ENCODE measurements around the gene DCAF11. TPM values are rescaled to one million over a fixed set of nuclear protein-coding genes. Genes with fewer than 3 reads are reported as not detected.

DCAF11 gene
- total RNA-seq, 1 donor from 2014 or later, result 30.7 TPM

DNA sequence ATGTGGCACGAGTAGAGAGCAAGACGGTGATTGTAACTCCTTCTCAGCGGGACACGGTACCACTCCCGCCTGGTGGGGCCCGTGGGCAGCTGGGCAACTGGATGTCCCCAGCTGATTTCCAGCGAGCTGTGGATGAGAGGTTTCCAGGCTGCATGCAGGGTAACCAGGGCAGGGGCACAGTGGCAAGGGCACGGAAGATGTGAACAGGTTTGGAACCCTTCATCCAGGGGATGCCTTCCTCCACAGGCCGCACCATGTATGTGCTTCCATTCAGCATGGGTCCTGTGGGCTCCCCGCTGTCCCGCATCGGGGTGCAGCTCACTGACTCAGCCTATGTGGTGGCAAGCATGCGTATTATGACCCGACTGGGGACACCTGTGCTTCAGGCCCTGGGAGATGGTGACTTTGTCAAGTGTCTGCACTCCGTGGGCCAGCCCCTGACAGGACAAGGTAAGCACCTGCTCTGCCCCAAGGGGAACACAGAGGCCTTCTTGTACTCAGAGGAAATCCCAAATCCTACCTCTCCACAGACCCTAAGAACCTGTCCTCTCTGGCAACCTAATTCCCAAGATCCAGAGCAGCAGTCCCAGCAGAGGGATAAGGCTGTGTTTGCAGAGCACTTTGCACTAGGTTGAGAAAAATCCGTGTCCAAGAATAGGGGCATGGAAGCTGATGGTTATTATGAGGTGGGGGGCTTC is 16.2 kb upstream of the DCAF11 start:
- Mint-ChIP-seq H3K27me3 (ENCODE audit: low read depth) (no peaks in the 10 kb centered on the region), H3K4me3 (ENCODE audit: unreplicated experiment) (peak overlapping the region; percentile 31), H3K9me3 (ENCODE audit: low read depth) (no peaks in the 10 kb centered on the region), H3K27ac (ENCODE audit: unreplicated experiment) (no peak overlapping the region), H3K4me1 (ENCODE audit: low read depth) (peaks cover 26% of the 10 kb centered on the region), H3K36me3 (ENCODE audit: low read depth) (peaks cover 26% of the 10 kb centered on the region)
- TF ChIP-seq, protein P1, sequence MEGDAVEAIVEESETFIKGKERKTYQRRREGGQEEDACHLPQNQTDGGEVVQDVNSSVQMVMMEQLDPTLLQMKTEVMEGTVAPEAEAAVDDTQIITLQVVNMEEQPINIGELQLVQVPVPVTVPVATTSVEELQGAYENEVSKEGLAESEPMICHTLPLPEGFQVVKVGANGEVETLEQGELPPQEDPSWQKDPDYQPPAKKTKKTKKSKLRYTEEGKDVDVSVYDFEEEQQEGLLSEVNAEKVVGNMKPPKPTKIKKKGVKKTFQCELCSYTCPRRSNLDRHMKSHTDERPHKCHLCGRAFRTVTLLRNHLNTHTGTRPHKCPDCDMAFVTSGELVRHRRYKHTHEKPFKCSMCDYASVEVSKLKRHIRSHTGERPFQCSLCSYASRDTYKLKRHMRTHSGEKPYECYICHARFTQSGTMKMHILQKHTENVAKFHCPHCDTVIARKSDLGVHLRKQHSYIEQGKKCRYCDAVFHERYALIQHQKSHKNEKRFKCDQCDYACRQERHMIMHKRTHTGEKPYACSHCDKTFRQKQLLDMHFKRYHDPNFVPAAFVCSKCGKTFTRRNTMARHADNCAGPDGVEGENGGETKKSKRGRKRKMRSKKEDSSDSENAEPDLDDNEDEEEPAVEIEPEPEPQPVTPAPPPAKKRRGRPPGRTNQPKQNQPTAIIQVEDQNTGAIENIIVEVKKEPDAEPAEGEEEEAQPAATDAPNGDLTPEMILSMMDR (IDR thresholded peaks at IDR 0.05), result no peak
- no peak for DNase-seq (ENCODE audit: low spot score)

DNA sequence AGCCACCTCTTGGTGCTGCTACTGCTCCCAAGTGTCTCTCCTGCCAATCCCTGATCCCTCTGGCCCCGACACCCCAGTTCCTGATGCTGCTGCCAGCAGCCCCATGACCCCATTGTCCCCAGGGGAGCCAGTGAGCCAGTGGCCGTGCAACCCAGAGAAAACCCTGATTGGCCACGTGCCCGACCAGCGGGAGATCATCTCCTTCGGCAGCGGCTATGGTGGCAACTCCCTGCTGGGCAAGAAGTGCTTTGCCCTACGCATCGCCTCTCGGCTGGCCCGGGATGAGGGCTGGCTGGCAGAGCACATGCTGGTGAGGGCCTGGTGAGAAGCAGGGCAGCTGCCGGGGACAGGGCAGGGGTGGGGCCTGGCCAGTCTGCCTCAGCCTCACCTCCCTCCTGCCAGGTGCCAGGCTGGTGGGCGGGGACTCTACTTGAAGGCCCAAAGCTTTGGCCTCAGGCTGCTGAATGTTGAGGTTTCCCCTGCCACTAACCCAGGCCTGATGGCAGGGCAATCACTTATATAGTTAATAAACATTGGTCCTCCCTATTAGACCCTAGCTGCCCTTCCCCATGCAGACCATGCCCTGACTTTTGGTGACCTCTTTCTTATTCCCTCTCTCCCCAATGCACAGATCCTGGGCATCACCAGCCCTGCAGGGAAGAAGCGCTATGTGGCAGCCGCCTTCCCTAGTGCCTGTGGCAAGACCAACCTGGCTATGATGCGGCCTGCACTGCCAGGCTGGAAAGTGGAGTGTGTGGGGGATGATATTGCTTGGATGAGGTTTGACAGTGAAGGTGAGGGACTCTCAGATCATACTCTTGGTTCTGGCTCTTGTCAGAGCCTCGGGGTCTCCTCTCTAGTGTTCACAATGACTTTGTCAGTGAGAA is 15.4 kb upstream of the DCAF11 start:
- peak overlapping the region; percentile 31 for H3K4me3 Mint-ChIP-seq (ENCODE audit: unreplicated experiment)
- peak overlapping the region; percentile 23 for H3K27ac Mint-ChIP-seq (ENCODE audit: unreplicated experiment)
- H3K27me3 Mint-ChIP-seq (ENCODE audit: low read depth), result no peaks in the 10 kb centered on the region
- TF ChIP-seq, protein P1 (IDR thresholded peaks at IDR 0.05), result no peak
- H3K9me3 Mint-ChIP-seq (ENCODE audit: low read depth), result no peaks in the 10 kb centered on the region
- peaks cover 22% of the 10 kb centered on the region for H3K4me1 Mint-ChIP-seq (ENCODE audit: low read depth)
- DNase-seq (ENCODE audit: low spot score), result no peak
- H3K36me3 Mint-ChIP-seq (ENCODE audit: low read depth), result peaks cover 30% of the 10 kb centered on the region

DNA sequence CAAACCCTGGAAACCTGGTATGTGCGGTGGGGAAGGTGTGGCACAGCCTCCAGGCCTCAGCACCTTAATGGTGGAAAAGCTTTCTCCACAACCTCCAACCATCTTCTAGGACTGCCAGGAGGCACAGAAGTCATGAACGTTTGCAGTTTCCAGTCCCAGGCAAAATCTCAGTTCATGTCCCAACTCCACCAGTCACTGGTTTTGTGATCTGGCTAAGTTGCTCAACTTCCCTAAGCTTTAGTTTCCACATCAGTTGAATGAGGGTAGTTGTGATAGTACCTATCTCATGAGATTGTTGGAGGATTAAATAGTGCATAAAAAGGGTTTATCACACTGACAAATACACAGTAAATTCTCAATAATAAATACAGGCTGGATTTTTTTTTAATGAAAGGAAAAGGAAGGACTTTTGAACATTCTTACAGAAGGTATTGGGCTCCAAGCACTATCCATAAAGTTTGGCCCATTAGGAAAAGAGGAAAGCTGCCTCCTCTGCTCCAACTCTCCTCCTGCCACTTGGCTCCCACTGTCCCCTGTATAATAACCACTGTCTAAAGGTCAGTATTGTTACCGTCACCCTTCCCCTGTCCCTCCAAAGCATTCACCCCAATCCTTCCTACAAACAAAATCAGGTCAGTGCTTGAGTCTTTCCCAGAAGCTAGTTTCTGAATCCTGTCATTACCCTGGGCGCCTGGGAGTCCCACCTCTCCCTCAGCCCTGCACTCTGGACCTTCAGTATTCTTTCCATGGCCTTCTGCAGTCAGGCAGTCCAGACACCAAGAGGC is 14.2 kb upstream of the DCAF11 start:
- Mint-ChIP-seq H3K9me3 (ENCODE audit: low read depth) (no peaks in the 10 kb centered on the region), H3K36me3 (ENCODE audit: low read depth) (peaks cover 34% of the 10 kb centered on the region), H3K4me1 (ENCODE audit: low read depth) (peaks cover 16% of the 10 kb centered on the region), H3K27me3 (ENCODE audit: low read depth) (no peaks in the 10 kb centered on the region), H3K4me3 (ENCODE audit: unreplicated experiment) (no peak overlapping the region), H3K27ac (ENCODE audit: unreplicated experiment) (no peak overlapping the region)
- TF ChIP-seq, protein P1 (IDR thresholded peaks at IDR 0.05), result no peak
- no peak for DNase-seq (ENCODE audit: low spot score)

DNA sequence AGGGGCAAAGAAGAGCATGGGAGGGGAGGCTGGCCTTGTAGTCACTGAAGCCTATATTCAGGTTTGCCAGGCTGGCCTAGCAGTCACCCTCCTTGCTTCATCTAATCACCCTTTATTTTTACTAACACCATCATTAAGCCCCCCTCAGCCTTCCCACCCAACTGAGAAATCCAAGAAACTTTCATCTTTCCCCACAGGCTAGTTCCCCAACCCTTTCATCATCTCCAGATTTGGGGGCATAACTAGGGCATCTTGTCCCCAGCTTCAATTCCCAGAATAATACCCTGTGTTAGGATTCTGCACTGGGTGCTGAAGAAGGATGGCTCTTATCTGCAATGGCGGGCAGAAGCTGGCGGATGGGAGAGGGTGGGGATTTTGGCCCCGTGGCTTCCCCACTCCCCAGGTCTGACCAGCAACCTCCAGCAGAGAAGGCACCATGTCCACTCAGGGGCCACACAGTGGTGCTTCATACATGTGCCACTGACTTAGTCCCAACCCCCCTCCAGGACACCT is 13.5 kb upstream of the DCAF11 start:
- Mint-ChIP-seq H3K9me3 (ENCODE audit: low read depth) (no peaks in the 10 kb centered on the region), H3K27ac (ENCODE audit: unreplicated experiment) (no peak overlapping the region), H3K4me1 (ENCODE audit: low read depth) (peaks cover 13% of the 10 kb centered on the region), H3K27me3 (ENCODE audit: low read depth) (no peaks in the 10 kb centered on the region), H3K36me3 (ENCODE audit: low read depth) (peaks cover 30% of the 10 kb centered on the region), H3K4me3 (ENCODE audit: unreplicated experiment) (no peak overlapping the region)
- TF ChIP-seq, protein P1 (IDR thresholded peaks at IDR 0.05), result no peak
- DNase-seq (ENCODE audit: low spot score), result no peak

Data from chondrocyte (in vitro differentiated cells).